Adipose tissue (tissue), 3 donors: Measurements from ENCODE around the gene ANXA11. TPM values are rescaled to one million over a fixed set of nuclear protein-coding genes. Genes with fewer than 3 reads are reported as not detected.

Experiments
- H3K27ac ChIP-seq: one replicate; pipeline ENCODE4 v1.5.1; 2013; ENCODE audit warnings: low read depth, low read length
- WGBS, 3 donors: extraction: QIAGEN DNeasy Blood & Tissue Kit; methylation state at CpG; one replicate each; pipeline ENCODE4 v1.1.7; 2013; 5-methylcytosine and 5-hydroxymethylcytosine counted together
- polyA plus RNA-seq, 3 donors: library from polyadenylated mRNA; stranded (reverse); fragments of 200-250 nt; gene quantifications; one replicate each; pipeline ENCODE4 v1.2.3, GENCODE V29; 2013
- donor health status: healthy with polysubstance abuse.
- donor health status: Bipolar disorder and iron deficiency.
- donor health status: healthy.

Gene ANXA11
- polyA plus RNA-seq, 3 donors: 64.4 to 125 (median 117) TPM

DNA sequence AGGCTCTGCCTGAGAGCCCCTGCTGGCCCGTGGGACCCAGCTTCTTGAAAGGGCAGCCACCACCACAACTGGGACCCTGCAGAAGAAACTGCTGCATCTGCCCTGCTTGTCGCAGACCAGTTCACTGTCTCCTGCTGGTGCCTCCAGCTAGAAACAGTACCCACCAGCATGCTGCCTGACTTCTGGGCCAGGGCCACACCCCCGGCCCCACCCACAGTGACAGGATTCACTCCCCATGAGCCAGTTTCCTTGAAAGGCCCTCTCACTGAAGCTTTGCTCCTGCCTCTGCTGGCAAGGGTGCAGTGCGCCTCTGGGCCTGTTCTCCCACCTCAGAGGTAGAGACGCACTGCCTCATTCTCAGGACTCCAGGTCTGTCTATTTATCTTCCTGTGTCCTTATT lies 32.4 kb downstream of the ANXA11 start:
- WGBS, 3 donors: 64 to 84% (median 72%) methylated on average over 5 of the region's 5 CpGs
- no peak overlapping the region for H3K27ac ChIP-seq

DNA sequence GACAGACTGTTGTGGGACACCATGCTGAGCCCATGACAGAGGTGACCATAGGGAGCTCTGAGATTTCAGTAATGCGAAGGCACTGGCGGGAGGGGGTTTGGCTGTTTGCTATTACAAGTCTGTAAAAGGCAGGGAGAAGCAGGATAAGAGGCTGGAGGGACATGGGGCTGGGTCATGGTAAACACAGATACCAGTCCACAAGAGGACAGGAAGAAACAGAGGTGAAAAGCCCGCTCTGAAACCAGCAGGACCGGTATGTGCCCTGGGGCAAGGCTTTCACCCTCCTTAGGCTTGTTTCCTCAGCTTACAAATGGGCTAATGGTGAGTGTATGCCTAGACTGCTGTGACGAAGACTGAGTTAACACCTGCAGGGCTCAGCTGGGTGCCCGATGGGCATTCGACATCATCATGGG lies 34.1 kb downstream of the ANXA11 start:
- WGBS, 3 donors: 90 to 97% (median 91%) methylated on average over 7 of the region's 7 CpGs
- H3K27ac ChIP-seq: no peak overlapping the region

- no peak overlapping the region for H3K27ac ChIP-seq
- WGBS, 3 donors: 85 to 92% (median 90%) methylated on average over 10 of the region's 10 CpGs
These were observed 34.7 kb downstream of the ANXA11 start for GRCh38 chr10:80170641-80171040.

- 38 to 44% (median 41%) methylated on average over 4 of the region's 4 CpGs for WGBS, 3 donors
These were observed 35.3 kb downstream of the ANXA11 start for GRCh38 chr10:80170026-80170425.

GRCh38 chr10:80168679-80169380 lies 36.5 kb downstream of the ANXA11 start:
- H3K27ac ChIP-seq: no peak overlapping the region
- WGBS, 3 donors: 83 to 90% (median 86%) methylated on average over 12 to 13 of the region's 13 CpGs

More at GRCh38 chr10:80170026-80170425, 35.3 kb downstream of the ANXA11 start:
- H3K27ac ChIP-seq: no peak overlapping the region

GRCh38 chr10:80168162-80168511 lies 37.2 kb downstream of the ANXA11 start:
- 75 to 85% (median 78%) methylated on average over 7 of the region's 7 CpGs for WGBS, 3 donors
- no peak overlapping the region for H3K27ac ChIP-seq

- whole genome bisulfite sequencing, 3 donors: 67 to 83% (median 77%) methylated on average over 8 of the region's 8 CpGs
These were observed 37.7 kb downstream of the ANXA11 start for GRCh38 chr10:80167471-80168161.

GRCh38 chr10:80166581-80167470 lies 38.5 kb downstream of the ANXA11 start:
- WGBS, 3 donors: 82 to 91% (median 86%) methylated on average over 28 of the region's 28 CpGs
- no peak overlapping the region for H3K27ac ChIP-seq

More at GRCh38 chr10:80167471-80168161, 37.7 kb downstream of the ANXA11 start:
- no peak overlapping the region for H3K27ac ChIP-seq

- 90 to 92% (median 90%) methylated on average over 7 of the region's 7 CpGs for WGBS, 3 donors
- H3K27ac ChIP-seq: no peak overlapping the region
These were observed 40.2 kb downstream of the ANXA11 start for GRCh38 chr10:80165173-80165572.

DNA sequence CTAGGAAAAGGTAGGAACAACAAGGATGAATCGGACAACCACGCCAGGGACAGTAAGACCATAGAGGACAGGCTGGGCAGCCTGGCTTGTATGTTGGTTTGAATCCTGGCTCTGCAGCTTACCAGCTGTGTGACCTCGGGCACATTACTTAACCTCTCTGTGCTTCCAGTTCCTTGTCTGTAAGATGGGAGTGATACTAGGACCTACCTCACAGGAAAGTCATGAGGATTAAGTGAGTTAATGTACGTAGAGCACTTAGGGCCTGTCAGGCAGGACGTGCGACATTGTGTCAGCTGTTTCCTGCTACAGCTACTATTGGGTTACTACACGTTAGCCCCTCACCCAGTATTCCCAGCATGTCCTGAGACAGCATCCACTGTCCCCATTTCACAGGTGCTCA lies 40.7 kb downstream of the ANXA11 start:
- 74 to 96% (median 80%) methylated on average over 7 of the region's 7 CpGs for WGBS, 3 donors

GRCh38 chr10:80163741-80164341 lies 41.5 kb downstream of the ANXA11 start:
- 57 to 87% (median 67%) methylated on average over 7 to 8 of the region's 8 CpGs for WGBS, 3 donors
- no peak overlapping the region for H3K27ac ChIP-seq

More for the DNA sequence above, 40.7 kb downstream of the ANXA11 start:
- no peak overlapping the region for H3K27ac ChIP-seq

- WGBS, 3 donors: 80 to 84% (median 83%) methylated on average over 21 of the region's 21 CpGs
These were observed 43.8 kb downstream of the ANXA11 start for GRCh38 chr10:80161321-80162083.

DNA sequence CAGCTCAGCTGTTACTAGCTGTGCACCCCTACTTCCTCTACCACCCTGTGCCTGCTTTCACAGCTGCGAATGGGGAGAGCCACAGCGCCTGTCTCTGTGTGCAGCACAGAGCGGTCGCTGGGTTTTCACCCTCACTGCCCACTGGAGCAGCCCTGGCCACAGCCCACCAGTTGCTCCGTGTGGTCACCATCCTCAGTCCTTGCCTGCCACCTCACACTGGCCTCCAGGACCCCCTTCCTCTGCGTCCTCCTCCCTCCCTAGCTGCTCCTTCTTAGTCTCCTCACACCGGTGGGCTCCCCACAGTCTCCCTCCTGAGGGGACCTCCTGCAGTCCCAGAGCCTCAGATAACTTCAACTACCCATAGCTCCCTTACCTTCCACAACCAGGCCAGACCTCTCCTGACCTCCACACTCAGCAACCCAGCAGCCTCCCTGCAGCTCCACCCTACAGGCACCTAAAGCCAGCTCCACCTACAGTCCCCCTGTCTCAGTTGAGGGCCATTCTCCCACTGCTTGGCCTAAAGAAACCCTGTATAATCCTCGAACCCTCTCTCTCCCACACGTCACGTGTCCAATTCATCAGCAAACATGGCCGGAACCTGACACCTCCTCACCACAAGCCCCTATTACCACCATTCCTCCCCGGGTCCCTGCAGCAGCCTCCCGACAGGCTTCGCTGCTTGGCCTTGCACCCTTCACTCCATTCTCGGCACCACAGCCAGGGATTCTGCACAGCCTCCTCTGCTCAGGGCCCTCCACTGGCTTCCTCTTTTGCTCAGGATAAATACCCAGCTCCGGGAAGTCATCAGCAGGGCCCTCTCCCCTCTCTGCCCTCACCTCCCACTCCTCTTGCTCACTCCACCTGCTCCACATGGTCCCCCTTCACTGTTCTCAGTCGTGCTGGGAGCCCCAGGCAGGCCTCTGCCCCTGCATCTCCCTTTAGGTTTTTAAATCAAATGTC lies 44.7 kb downstream of the ANXA11 start:
- WGBS, 3 donors: 90 to 93% (median 91%) methylated on average over 17 of the region's 17 CpGs
- H3K27ac ChIP-seq: peak overlapping the region; percentile 55

More at GRCh38 chr10:80161321-80162083, 43.8 kb downstream of the ANXA11 start:
- H3K27ac ChIP-seq: no peak overlapping the region

DNA sequence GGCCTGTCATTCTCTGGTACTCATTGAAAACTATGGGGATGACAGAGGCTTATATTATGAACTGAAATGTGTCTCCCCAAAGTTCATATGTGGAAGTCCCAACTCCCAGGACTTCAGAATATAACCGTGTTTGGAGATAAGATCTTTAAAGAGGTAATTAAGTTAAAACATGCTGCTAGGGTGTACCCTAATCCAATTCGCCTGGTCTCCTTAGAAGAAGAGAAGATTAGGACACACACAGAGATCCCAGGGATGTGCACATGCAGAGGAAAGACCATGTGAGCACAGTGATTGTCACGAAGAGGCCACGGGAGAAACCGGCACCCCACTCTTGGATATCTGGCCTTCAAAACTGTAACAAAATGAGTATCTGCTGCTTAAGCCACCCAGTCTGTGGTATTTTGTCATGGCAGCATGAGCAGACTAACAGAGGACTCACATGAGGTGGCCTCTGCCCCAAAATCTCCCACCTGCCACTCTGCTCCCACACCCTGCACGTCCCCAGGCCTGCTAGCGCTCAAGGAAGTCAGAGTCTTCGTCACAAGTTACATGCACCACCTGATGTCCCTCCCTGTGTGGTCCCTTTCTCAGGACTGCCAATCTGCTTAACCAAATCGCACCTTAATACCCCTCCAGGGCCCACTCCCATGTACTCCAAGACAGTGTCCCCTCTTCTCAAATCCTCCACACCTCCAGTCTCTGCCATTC lies 46.0 kb downstream of the ANXA11 start:
- H3K27ac ChIP-seq: peak overlapping the region; percentile 56
- 74 to 86% (median 78%) methylated on average over 9 of the region's 9 CpGs for WGBS, 3 donors

DNA sequence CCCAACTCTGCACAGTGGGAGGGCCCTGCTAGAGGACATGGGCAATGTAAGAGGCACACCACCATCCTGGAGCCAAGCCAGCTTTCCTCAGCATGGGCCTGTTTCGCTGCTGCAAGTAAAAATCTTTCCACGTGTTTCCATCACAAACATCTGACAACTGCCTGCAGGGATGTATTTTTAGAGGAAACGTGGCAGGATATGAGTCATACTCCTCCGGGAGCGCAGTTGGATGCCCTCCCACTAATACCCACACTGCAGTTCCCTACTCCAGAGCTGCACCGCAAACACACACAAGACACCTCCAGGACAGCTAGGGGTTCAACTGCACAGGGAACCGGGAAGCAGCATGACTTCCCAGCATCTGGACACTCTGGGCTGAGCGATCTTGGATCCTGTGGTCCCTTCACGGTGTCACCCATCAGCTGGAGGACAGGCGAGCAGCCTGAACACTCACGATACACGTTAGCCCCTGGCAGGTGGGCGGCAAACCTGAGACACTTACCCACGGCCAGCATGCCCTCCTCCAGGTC lies 46.7 kb downstream of the ANXA11 start:
- 30 to 68% (median 38%) methylated on average over 14 of the region's 14 CpGs for WGBS, 3 donors
- peak overlapping the region; percentile 56 for H3K27ac ChIP-seq

GRCh38 chr10:80158126-80158525 lies 47.2 kb downstream of the ANXA11 start:
- 46 to 82% (median 62%) methylated on average over 5 of the region's 5 CpGs for WGBS, 3 donors
- H3K27ac ChIP-seq: no peak overlapping the region
